LNCAP (cell line): Measurements from ENCODE around the gene IFI6.

Source experiments
- TF ChIP-seq, protein P1 (sequence below): fragments of 450-650 bp; IDR thresholded peaks from 2 replicates; pipeline ENCODE4 v1.5.1; 2017; ENCODE audit warnings: mild to moderate bottlenecking

IFI6 gene

GRCh38 chr1:27626031-27626935 lies 45.7 kb downstream of the IFI6 start:
- TF ChIP-seq, protein P1, sequence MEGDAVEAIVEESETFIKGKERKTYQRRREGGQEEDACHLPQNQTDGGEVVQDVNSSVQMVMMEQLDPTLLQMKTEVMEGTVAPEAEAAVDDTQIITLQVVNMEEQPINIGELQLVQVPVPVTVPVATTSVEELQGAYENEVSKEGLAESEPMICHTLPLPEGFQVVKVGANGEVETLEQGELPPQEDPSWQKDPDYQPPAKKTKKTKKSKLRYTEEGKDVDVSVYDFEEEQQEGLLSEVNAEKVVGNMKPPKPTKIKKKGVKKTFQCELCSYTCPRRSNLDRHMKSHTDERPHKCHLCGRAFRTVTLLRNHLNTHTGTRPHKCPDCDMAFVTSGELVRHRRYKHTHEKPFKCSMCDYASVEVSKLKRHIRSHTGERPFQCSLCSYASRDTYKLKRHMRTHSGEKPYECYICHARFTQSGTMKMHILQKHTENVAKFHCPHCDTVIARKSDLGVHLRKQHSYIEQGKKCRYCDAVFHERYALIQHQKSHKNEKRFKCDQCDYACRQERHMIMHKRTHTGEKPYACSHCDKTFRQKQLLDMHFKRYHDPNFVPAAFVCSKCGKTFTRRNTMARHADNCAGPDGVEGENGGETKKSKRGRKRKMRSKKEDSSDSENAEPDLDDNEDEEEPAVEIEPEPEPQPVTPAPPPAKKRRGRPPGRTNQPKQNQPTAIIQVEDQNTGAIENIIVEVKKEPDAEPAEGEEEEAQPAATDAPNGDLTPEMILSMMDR = no peak

DNA sequence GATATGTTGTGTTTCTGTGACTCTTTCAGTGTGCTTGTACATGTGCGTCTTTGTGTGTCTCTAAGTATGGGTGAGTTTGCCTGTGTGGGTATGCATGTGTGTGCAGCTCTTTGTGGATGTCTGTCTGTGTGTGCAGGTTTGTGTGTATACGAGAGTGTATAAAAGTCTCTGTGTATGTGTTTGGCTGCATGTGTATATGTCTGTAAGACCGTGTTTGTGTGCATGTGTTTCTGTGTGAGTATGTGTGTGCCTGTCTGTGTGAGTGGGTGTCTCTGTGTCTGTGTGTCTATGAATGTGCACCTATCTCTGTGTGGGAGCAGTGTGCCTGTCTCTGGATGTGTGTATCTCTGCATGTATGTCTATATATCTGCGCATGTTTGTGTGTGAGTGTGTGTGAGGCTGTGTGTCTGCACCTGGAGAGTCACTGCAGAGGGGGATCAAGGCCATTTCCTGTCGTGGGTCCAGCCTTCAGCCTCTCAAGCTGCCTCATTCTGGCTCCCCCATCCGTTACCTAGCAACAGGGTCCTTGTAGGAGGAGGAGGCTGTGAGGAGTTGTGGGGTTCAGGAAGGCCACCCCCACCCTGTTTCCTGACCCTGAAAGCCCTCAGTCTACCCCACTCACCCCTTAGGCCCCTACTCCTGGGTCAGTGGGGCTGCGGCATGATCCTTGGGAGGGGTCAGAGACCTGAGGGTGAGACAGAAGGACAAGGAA lies 47.4 kb downstream of the IFI6 start:
- TF ChIP-seq, protein P1 = no peak

DNA sequence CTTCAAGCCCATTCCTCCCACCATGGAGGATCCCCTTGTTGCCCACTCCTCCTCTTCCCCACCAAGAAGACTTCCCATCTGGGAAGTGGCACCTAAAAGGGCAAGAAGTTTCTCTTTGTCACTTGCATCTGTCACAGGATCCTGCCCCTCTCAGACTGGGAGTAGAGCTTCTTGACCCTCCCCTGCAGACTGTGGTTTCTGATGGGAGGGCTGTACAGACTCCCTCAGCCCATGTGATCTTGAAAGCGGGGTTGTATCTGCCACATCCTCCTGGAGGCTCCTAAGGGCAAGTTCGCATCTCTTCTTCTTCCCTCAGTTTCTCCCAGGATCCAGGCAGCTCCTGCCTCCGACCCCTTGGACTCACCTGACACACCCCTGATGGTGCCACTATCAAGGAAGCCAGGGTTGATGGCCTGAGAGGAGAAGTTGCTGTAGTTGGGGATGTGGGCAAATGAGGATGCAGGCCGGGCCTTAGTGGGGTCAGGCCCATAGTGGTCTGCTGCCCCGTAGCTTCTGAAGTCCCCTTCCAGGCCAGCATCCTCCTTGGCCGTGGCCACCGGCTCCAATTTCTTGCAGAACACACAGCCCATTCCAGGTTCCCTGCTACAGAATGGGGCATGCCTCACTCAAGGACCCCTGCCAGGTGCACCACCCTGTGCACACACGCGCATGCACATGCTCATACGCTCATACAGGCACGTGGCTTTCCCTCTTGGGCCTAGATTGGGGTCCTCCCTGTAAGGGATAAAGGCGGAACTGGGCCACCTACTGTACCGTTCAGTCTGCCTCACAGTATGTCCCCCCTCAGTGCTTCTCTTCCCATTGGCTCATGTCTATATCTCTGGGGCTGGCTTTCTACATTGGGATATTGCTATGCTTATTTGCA lies 48.4 kb downstream of the IFI6 start:
- TF ChIP-seq, protein P1 = no peak

- TF ChIP-seq, protein P1 = no peak
These were observed 49.2 kb downstream of the IFI6 start for GRCh38 chr1:27622828-27623227.

DNA sequence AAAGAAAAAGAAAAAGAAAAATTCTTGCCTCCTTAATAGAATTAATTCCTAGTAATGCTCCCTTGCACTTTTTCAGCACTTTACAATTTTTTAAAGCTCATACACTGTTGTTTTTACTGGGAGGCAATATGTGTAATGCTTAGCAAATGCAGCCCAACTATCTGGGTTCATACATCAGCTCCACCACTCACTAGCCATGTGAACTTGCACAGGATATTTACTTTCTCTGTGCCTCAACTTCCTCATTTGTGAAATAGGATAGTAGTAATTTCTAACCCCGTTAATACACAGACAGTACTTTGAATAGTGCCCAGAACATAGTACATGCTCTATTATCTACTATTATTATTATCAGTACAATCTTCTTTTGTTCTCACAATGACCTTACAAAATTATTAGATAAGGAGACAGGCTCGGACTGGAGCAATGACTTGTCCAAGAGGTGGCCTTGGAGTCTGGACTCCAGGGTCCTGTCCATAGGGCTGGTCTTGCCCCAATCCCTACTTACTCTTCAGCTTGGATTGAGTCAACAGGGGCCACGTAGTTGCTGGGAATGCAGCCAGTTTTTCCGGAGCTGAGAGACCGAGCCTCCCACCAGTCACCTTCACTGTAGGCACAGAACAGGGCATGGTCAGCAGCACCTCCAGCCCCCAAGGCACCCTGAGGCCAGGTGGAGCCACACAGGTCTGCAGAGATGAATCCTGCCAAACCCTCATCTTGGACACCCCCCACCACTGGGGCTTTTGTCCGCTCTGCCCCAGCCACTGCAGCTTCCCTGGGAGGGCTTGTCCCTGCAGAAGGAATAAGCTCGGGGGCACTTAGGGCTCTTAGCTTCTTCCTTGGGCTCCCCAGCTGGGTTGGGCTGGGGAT lies 50.7 kb downstream of the IFI6 start:
- TF ChIP-seq, protein P1 = no peak

GRCh38 chr1:27618341-27619082 lies 53.5 kb downstream of the IFI6 start:
- TF ChIP-seq, protein P1 = no peak
